Calu3 (cell line): Measurements from ENCODE around the gene GDF7. TPM values are rescaled to one million over a fixed set of nuclear protein-coding genes. Genes with fewer than 3 reads are reported as not detected.

Experiments used
- BruUV-seq: library from RNA; stranded (reverse); fragments of 400-500 nt; replicated peaks from 2 replicates; lab custom pipeline; 2021; lab: Mats Ljungman, UMichigan
- CTCF ChIA-PET: fragments of 300-600 bp; sonication (Branson Sonifier 250); formaldehyde crosslinking; loops from one replicate; lab custom pipeline; 2022; ENCODE audit warnings: antibody characterized with exemption; lab: Charles Lee
- DNase-seq: peaks from one replicate; pipeline ENCODE4 v3.0.0; 2022
- H3K27ac Mint-ChIP-seq: one replicate; pipeline ENCODE4 v1.8.0; 2022; ENCODE audit warnings: mixed read lengths; ENCODE audit not compliant: unreplicated experiment
- H3K27me3 Mint-ChIP-seq: one replicate; pipeline ENCODE4 v1.8.0; 2022; ENCODE audit warnings: mixed read lengths; ENCODE audit not compliant: unreplicated experiment
- H3K36me3 Mint-ChIP-seq: one replicate; pipeline ENCODE4 v1.8.0; 2022; ENCODE audit warnings: mild to moderate bottlenecking, moderate library complexity, mixed read lengths; ENCODE audit not compliant: insufficient read depth, unreplicated experiment
- H3K4me1 Mint-ChIP-seq: one replicate; pipeline ENCODE4 v1.8.0; 2022; ENCODE audit warnings: mild to moderate bottlenecking, low read depth, mixed read lengths; ENCODE audit not compliant: unreplicated experiment
- H3K4me3 Mint-ChIP-seq: one replicate; pipeline ENCODE4 v1.8.0; 2022; ENCODE audit warnings: mild to moderate bottlenecking, low read depth, moderate library complexity, mixed read lengths; ENCODE audit not compliant: unreplicated experiment
- H3K9me3 Mint-ChIP-seq: one replicate; pipeline ENCODE4 v1.8.0; 2022; ENCODE audit warnings: low read depth, mixed read lengths; ENCODE audit not compliant: unreplicated experiment
- CTCF ChIP-seq: fragments of 200-600 bp; IDR thresholded peaks from one replicate; pipeline ENCODE4 v1.8.0; 2022; ENCODE audit warnings: antibody characterized with exemption; ENCODE audit not compliant: unreplicated experiment
- intact Hi-C: fragments of 100-400 bp; cut with micrococcal nuclease; formaldehyde crosslinking; loops from one replicate; pipeline ENCODE4 v1.10.0; 2022; ENCODE audit not compliant: unreplicated experiment
- total RNA-seq: library from RNA; stranded (reverse); gene quantifications from 2 replicates; pipeline ENCODE4 v1.2.3, GENCODE V29; 2022

GDF7 gene
- total RNA-seq, 1 experiment from 2014 or later, result not detected

- Mint-ChIP-seq H3K36me3 (peaks cover 13% of the 10 kb centered on the region), H3K27ac (no peak overlapping the region), H3K27me3 (no peaks in the 10 kb centered on the region), H3K4me1 (peaks cover 20% of the 10 kb centered on the region), H3K4me3 (no peak overlapping the region), H3K9me3 (no peaks in the 10 kb centered on the region)
- no peak for TF ChIP-seq CTCF
- CTCF ChIA-PET, result no interaction called here
- DNase-seq, result no peak
- intact Hi-C loops, result no loop called here
- no TSS peak for BruUV-seq
Measured at GRCh38 chr2:20619624-20620024, 47.3 kb upstream of the GDF7 start.

- Mint-ChIP-seq H3K36me3 (peaks cover 13% of the 10 kb centered on the region), H3K27me3 (no peaks in the 10 kb centered on the region), H3K9me3 (no peaks in the 10 kb centered on the region), H3K4me3 (no peak overlapping the region), H3K27ac (no peak overlapping the region), H3K4me1 (peaks cover 19% of the 10 kb centered on the region)
- CTCF ChIA-PET, result no interaction called here
- intact Hi-C loops, result no loop called here
- DNase-seq, result no peak
- no peak for TF ChIP-seq CTCF
- BruUV-seq, result no TSS peak
Measured at GRCh38 chr2:20620271-20620681, 46.7 kb upstream of the GDF7 start.

- Mint-ChIP-seq H3K9me3 (no peaks in the 10 kb centered on the region), H3K4me1 (peaks cover 19% of the 10 kb centered on the region), H3K4me3 (no peak overlapping the region), H3K27ac (no peak overlapping the region), H3K36me3 (peaks cover 13% of the 10 kb centered on the region), H3K27me3 (no peaks in the 10 kb centered on the region)
- intact Hi-C loops, result no loop called here
- BruUV-seq, result no TSS peak
- CTCF ChIA-PET, result no interaction called here
- no peak for DNase-seq
- TF ChIP-seq CTCF, result no peak
Measured at GRCh38 chr2:20620696-20621365, 46.1 kb upstream of the GDF7 start.

- no peak overlapping the region for H3K27ac Mint-ChIP-seq
- H3K4me1 Mint-ChIP-seq, result peaks cover 19% of the 10 kb centered on the region
- TF ChIP-seq CTCF, result no peak
- intact Hi-C loops, result no loop called here
- H3K36me3 Mint-ChIP-seq, result peaks cover 13% of the 10 kb centered on the region
- no peaks in the 10 kb centered on the region for H3K9me3 Mint-ChIP-seq
- no peak overlapping the region for H3K4me3 Mint-ChIP-seq
- BruUV-seq, result no TSS peak
- CTCF ChIA-PET, result no interaction called here
- H3K27me3 Mint-ChIP-seq, result no peaks in the 10 kb centered on the region
- no peak for DNase-seq
Measured at GRCh38 chr2:20621366-20622295, 45.3 kb upstream of the GDF7 start.
